Osteoblast (primary cell): ENCODE data around the gene GALNT10. TPM values are rescaled to one million over a fixed set of nuclear protein-coding genes. Genes with fewer than 3 reads are reported as not detected.

ENCODE experiments used
- DNase-seq: peaks from one replicate; pipeline ENCODE4 v3.0.0; 2011; ENCODE audit warnings: low spot score, mixed read lengths; ENCODE audit not compliant: insufficient read length; ENCODE audit errors: missing footprints
- H2AFZ ChIP-seq: 2 replicates; pipeline ENCODE4 v1.6.0; 2011; ENCODE audit warnings: mild to moderate bottlenecking, low read length
- H3K27ac ChIP-seq: 2 replicates; pipeline ENCODE4 v1.5.1; 2011; ENCODE audit warnings: mild to moderate bottlenecking, low read depth, low read length, moderate library complexity
- H3K27me3 ChIP-seq: 2 replicates; pipeline ENCODE4 v1.6.0; 2012; ENCODE audit warnings: mild to moderate bottlenecking, control low read depth, inconsistent platforms, low read length, moderate library complexity; ENCODE audit not compliant: insufficient read depth
- H3K36me3 ChIP-seq: 2 replicates; pipeline ENCODE4 v1.5.1; 2011; ENCODE audit warnings: mild to moderate bottlenecking, low read length, control low read depth, moderate library complexity; ENCODE audit not compliant: insufficient read depth
- H3K4me1 ChIP-seq: 2 replicates; pipeline ENCODE4 v1.5.1; 2011; ENCODE audit warnings: mild to moderate bottlenecking, low read length, control low read depth, moderate library complexity; ENCODE audit not compliant: insufficient read depth
- H3K4me2 ChIP-seq: 2 replicates; pipeline ENCODE4 v1.6.0; 2011; ENCODE audit warnings: mild to moderate bottlenecking, low read length; ENCODE audit not compliant: insufficient read depth
- H3K4me3 ChIP-seq: fragments of 200-600 bp; sonication (generic); 3 replicates; pipeline ENCODE4 v1.5.1; 2012; ENCODE audit warnings: mild to moderate bottlenecking, low read length, inconsistent platforms; ENCODE audit not compliant: insufficient read depth
- H3K79me2 ChIP-seq: 2 replicates; pipeline ENCODE4 v1.6.0; 2012; ENCODE audit warnings: mild to moderate bottlenecking, low read length, control low read depth, inconsistent platforms; ENCODE audit not compliant: insufficient read depth
- H3K9me3 ChIP-seq: 2 replicates; pipeline ENCODE4 v1.5.1; 2011; ENCODE audit warnings: low read depth, low read length, control low read depth
- H4K20me1 ChIP-seq: 2 replicates; pipeline ENCODE4 v1.6.0; 2012; ENCODE audit warnings: mild to moderate bottlenecking, low read length, control low read depth; ENCODE audit not compliant: insufficient read depth
- CTCF ChIP-seq: IDR thresholded peaks from 2 replicates; pipeline ENCODE4 v1.5.1; 2011; ENCODE audit warnings: mild to moderate bottlenecking, low read depth, low read length, moderate library complexity; ENCODE audit errors: extremely low read depth
- total RNA-seq: library from RNA; depleted of rRNA; stranded (reverse); fragments of >200 nt; gene quantifications from 2 replicates; pipeline ENCODE4 v1.2.3, GENCODE V29; 2012

The GALNT10 gene
- total RNA-seq, 1 donor: 62.2 TPM

GRCh38 chr5:154249826-154250225, 59.3 kb downstream of the GALNT10 start:
- Histone ChIP-seq H4K20me1 (peaks cover 34% of the 10 kb centered on the region), H3K4me1 (no peaks in the 10 kb centered on the region), H3K79me2 (peaks cover 36% of the 10 kb centered on the region), H3K27ac (no peak overlapping the region), H3K4me2 (no peak overlapping the region), H3K36me3 (no peaks in the 10 kb centered on the region), H3K4me3 (no peak overlapping the region), H3K9me3 (no peaks in the 10 kb centered on the region), H3K27me3 (no peaks in the 10 kb centered on the region), H2AFZ (no peak overlapping the region)
- DNase-seq: no peak
- TF ChIP-seq CTCF: no peak

- Histone ChIP-seq H3K36me3 (no peaks in the 10 kb centered on the region), H3K27ac (no peak overlapping the region), H3K27me3 (no peaks in the 10 kb centered on the region), H3K4me1 (no peaks in the 10 kb centered on the region), H4K20me1 (peaks cover 30% of the 10 kb centered on the region), H3K9me3 (no peaks in the 10 kb centered on the region), H3K79me2 (peaks cover 32% of the 10 kb centered on the region), H2AFZ (no peak overlapping the region), H3K4me3 (no peak overlapping the region), H3K4me2 (no peak overlapping the region)
- no peak for TF ChIP-seq CTCF
- no peak for DNase-seq
These were observed 61.0 kb downstream of the GALNT10 start for GRCh38 chr5:154251529-154251928.

GRCh38 chr5:154253807-154254206, 63.3 kb downstream of the GALNT10 start:
- H3K27me3 ChIP-seq: no peaks in the 10 kb centered on the region
- H3K9me3 ChIP-seq: no peaks in the 10 kb centered on the region
- DNase-seq: no peak
- TF ChIP-seq CTCF: no peak
- no peaks in the 10 kb centered on the region for H3K4me1 ChIP-seq
- H2AFZ ChIP-seq: no peak overlapping the region
- H3K27ac ChIP-seq: no peak overlapping the region
- peaks cover 37% of the 10 kb centered on the region for H3K79me2 ChIP-seq
- H3K4me2 ChIP-seq: no peak overlapping the region
- H3K36me3 ChIP-seq: no peaks in the 10 kb centered on the region
- H4K20me1 ChIP-seq: peaks cover 28% of the 10 kb centered on the region
- no peak overlapping the region for H3K4me3 ChIP-seq

- H3K79me2 ChIP-seq: peaks cover 28% of the 10 kb centered on the region
- no peak overlapping the region for H3K4me2 ChIP-seq
- no peaks in the 10 kb centered on the region for H3K9me3 ChIP-seq
- no peak overlapping the region for H3K4me3 ChIP-seq
- no peaks in the 10 kb centered on the region for H3K36me3 ChIP-seq
- no peaks in the 10 kb centered on the region for H3K27me3 ChIP-seq
- H4K20me1 ChIP-seq: peaks cover 17% of the 10 kb centered on the region
- peaks cover 4% of the 10 kb centered on the region for H3K4me1 ChIP-seq
- TF ChIP-seq CTCF: no peak
- no peak for DNase-seq
- no peak overlapping the region for H3K27ac ChIP-seq
- H2AFZ ChIP-seq: no peak overlapping the region
These were observed 64.4 kb downstream of the GALNT10 start for GRCh38 chr5:154254896-154255295.
